ENCODE results near the gene AGBL1.

The AGBL1 gene

GRCh38 chr15:86647810-86648440 is 568.3 kb downstream of the AGBL1 start:
- no peaks in the 10 kb centered on the region for H3K27me3 ChIP-seq (ENCODE audit: control insufficient read depth, insufficient read depth, low read length)
- no peaks in the 10 kb centered on the region for H3K36me3 ChIP-seq (ENCODE audit: control insufficient read depth, insufficient read depth, low read length)
- no peak overlapping the region for H3K9ac ChIP-seq (ENCODE audit: low read depth, low read length)
- no peaks in the 10 kb centered on the region for H3K9me3 ChIP-seq (ENCODE audit: control insufficient read depth, insufficient read depth, low read length)
- no peaks in the 10 kb centered on the region for H3K4me1 ChIP-seq (ENCODE audit: control insufficient read depth, insufficient read depth, low read length)
- H3K4me3 ChIP-seq (ENCODE audit: low read depth, low read length): no peak overlapping the region

GRCh38 chr15:86649277-86649676 is 569.6 kb downstream of the AGBL1 start:
- Histone ChIP-seq H3K36me3 (ENCODE audit: control insufficient read depth, insufficient read depth, low read length) (no peaks in the 10 kb centered on the region), H3K4me1 (ENCODE audit: control insufficient read depth, insufficient read depth, low read length) (no peaks in the 10 kb centered on the region), H3K9ac (ENCODE audit: low read depth, low read length) (no peak overlapping the region), H3K27me3 (ENCODE audit: control insufficient read depth, insufficient read depth, low read length) (no peaks in the 10 kb centered on the region), H3K4me3 (ENCODE audit: low read depth, low read length) (no peak overlapping the region), H3K9me3 (ENCODE audit: control insufficient read depth, insufficient read depth, low read length) (no peaks in the 10 kb centered on the region)

GRCh38 chr15:86650094-86650493 is 570.4 kb downstream of the AGBL1 start:
- Histone ChIP-seq H3K27me3 (ENCODE audit: control insufficient read depth, insufficient read depth, low read length) (no peaks in the 10 kb centered on the region), H3K4me1 (ENCODE audit: control insufficient read depth, insufficient read depth, low read length) (no peaks in the 10 kb centered on the region), H3K9ac (ENCODE audit: low read depth, low read length) (no peak overlapping the region), H3K9me3 (ENCODE audit: control insufficient read depth, insufficient read depth, low read length) (no peaks in the 10 kb centered on the region), H3K36me3 (ENCODE audit: control insufficient read depth, insufficient read depth, low read length) (no peaks in the 10 kb centered on the region), H3K4me3 (ENCODE audit: low read depth, low read length) (no peak overlapping the region)

GRCh38 chr15:86653344-86654197 is 573.9 kb downstream of the AGBL1 start:
- Histone ChIP-seq H3K9me3 (ENCODE audit: control insufficient read depth, insufficient read depth, low read length) (no peaks in the 10 kb centered on the region), H3K4me3 (ENCODE audit: low read depth, low read length) (no peak overlapping the region), H3K9ac (ENCODE audit: low read depth, low read length) (no peak overlapping the region), H3K27me3 (ENCODE audit: control insufficient read depth, insufficient read depth, low read length) (no peaks in the 10 kb centered on the region), H3K4me1 (ENCODE audit: control insufficient read depth, insufficient read depth, low read length) (no peaks in the 10 kb centered on the region), H3K36me3 (ENCODE audit: control insufficient read depth, insufficient read depth, low read length) (no peaks in the 10 kb centered on the region)

GRCh38 chr15:86654501-86654900 is 574.8 kb downstream of the AGBL1 start:
- Histone ChIP-seq H3K4me1 (ENCODE audit: control insufficient read depth, insufficient read depth, low read length) (no peaks in the 10 kb centered on the region), H3K9ac (ENCODE audit: low read depth, low read length) (no peak overlapping the region), H3K27me3 (ENCODE audit: control insufficient read depth, insufficient read depth, low read length) (no peaks in the 10 kb centered on the region), H3K36me3 (ENCODE audit: control insufficient read depth, insufficient read depth, low read length) (no peaks in the 10 kb centered on the region), H3K4me3 (ENCODE audit: low read depth, low read length) (no peak overlapping the region), H3K9me3 (ENCODE audit: control insufficient read depth, insufficient read depth, low read length) (no peaks in the 10 kb centered on the region)

GRCh38 chr15:86657305-86657704 is 577.6 kb downstream of the AGBL1 start:
- Histone ChIP-seq H3K9ac (ENCODE audit: low read depth, low read length) (no peak overlapping the region), H3K9me3 (ENCODE audit: control insufficient read depth, insufficient read depth, low read length) (no peaks in the 10 kb centered on the region), H3K36me3 (ENCODE audit: control insufficient read depth, insufficient read depth, low read length) (no peaks in the 10 kb centered on the region), H3K4me3 (ENCODE audit: low read depth, low read length) (no peak overlapping the region), H3K27me3 (ENCODE audit: control insufficient read depth, insufficient read depth, low read length) (no peaks in the 10 kb centered on the region), H3K4me1 (ENCODE audit: control insufficient read depth, insufficient read depth, low read length) (peaks cover 5% of the 10 kb centered on the region)

GRCh38 chr15:86659724-86660411 is 580.2 kb downstream of the AGBL1 start:
- no peaks in the 10 kb centered on the region for H3K27me3 ChIP-seq (ENCODE audit: control insufficient read depth, insufficient read depth, low read length)
- no peak overlapping the region for H3K9ac ChIP-seq (ENCODE audit: low read depth, low read length)
- H3K4me3 ChIP-seq (ENCODE audit: low read depth, low read length): no peak overlapping the region
- H3K36me3 ChIP-seq (ENCODE audit: control insufficient read depth, insufficient read depth, low read length): no peaks in the 10 kb centered on the region
- peaks cover 5% of the 10 kb centered on the region for H3K4me1 ChIP-seq (ENCODE audit: control insufficient read depth, insufficient read depth, low read length)
- no peaks in the 10 kb centered on the region for H3K9me3 ChIP-seq (ENCODE audit: control insufficient read depth, insufficient read depth, low read length)

GRCh38 chr15:86661580-86661979 is 581.9 kb downstream of the AGBL1 start:
- no peak overlapping the region for H3K9ac ChIP-seq (ENCODE audit: low read depth, low read length)
- H3K9me3 ChIP-seq (ENCODE audit: control insufficient read depth, insufficient read depth, low read length): no peaks in the 10 kb centered on the region
- H3K4me3 ChIP-seq (ENCODE audit: low read depth, low read length): no peak overlapping the region
- no peaks in the 10 kb centered on the region for H3K36me3 ChIP-seq (ENCODE audit: control insufficient read depth, insufficient read depth, low read length)
- peaks cover 5% of the 10 kb centered on the region for H3K4me1 ChIP-seq (ENCODE audit: control insufficient read depth, insufficient read depth, low read length)
- no peaks in the 10 kb centered on the region for H3K27me3 ChIP-seq (ENCODE audit: control insufficient read depth, insufficient read depth, low read length)

- Histone ChIP-seq H3K9me3 (ENCODE audit: control insufficient read depth, insufficient read depth, low read length) (no peaks in the 10 kb centered on the region), H3K4me1 (ENCODE audit: control insufficient read depth, insufficient read depth, low read length) (peaks cover 5% of the 10 kb centered on the region), H3K27me3 (ENCODE audit: control insufficient read depth, insufficient read depth, low read length) (no peaks in the 10 kb centered on the region), H3K9ac (ENCODE audit: low read depth, low read length) (no peak overlapping the region), H3K36me3 (ENCODE audit: control insufficient read depth, insufficient read depth, low read length) (no peaks in the 10 kb centered on the region), H3K4me3 (ENCODE audit: low read depth, low read length) (no peak overlapping the region)
These were observed 583.6 kb downstream of the AGBL1 start for GRCh38 chr15:86663304-86663703.

GRCh38 chr15:86663979-86664378 is 584.3 kb downstream of the AGBL1 start:
- Histone ChIP-seq H3K9ac (ENCODE audit: low read depth, low read length) (no peak overlapping the region), H3K36me3 (ENCODE audit: control insufficient read depth, insufficient read depth, low read length) (no peaks in the 10 kb centered on the region), H3K4me1 (ENCODE audit: control insufficient read depth, insufficient read depth, low read length) (peaks cover 5% of the 10 kb centered on the region), H3K27me3 (ENCODE audit: control insufficient read depth, insufficient read depth, low read length) (no peaks in the 10 kb centered on the region), H3K9me3 (ENCODE audit: control insufficient read depth, insufficient read depth, low read length) (no peaks in the 10 kb centered on the region), H3K4me3 (ENCODE audit: low read depth, low read length) (no peak overlapping the region)

- Histone ChIP-seq H3K27me3 (ENCODE audit: control insufficient read depth, insufficient read depth, low read length) (no peaks in the 10 kb centered on the region), H3K9me3 (ENCODE audit: control insufficient read depth, insufficient read depth, low read length) (no peaks in the 10 kb centered on the region), H3K4me3 (ENCODE audit: low read depth, low read length) (no peak overlapping the region), H3K9ac (ENCODE audit: low read depth, low read length) (no peak overlapping the region), H3K36me3 (ENCODE audit: control insufficient read depth, insufficient read depth, low read length) (no peaks in the 10 kb centered on the region), H3K4me1 (ENCODE audit: control insufficient read depth, insufficient read depth, low read length) (peaks cover 5% of the 10 kb centered on the region)
These were observed 584.9 kb downstream of the AGBL1 start for GRCh38 chr15:86664581-86664980.

GRCh38 chr15:86676002-86676401 is 596.3 kb downstream of the AGBL1 start:
- no peaks in the 10 kb centered on the region for H3K36me3 ChIP-seq (ENCODE audit: control insufficient read depth, insufficient read depth, low read length)
- H3K4me3 ChIP-seq (ENCODE audit: low read depth, low read length): no peak overlapping the region
- no peaks in the 10 kb centered on the region for H3K27me3 ChIP-seq (ENCODE audit: control insufficient read depth, insufficient read depth, low read length)
- H3K9ac ChIP-seq (ENCODE audit: low read depth, low read length): no peak overlapping the region
- no peaks in the 10 kb centered on the region for H3K9me3 ChIP-seq (ENCODE audit: control insufficient read depth, insufficient read depth, low read length)
- no peaks in the 10 kb centered on the region for H3K4me1 ChIP-seq (ENCODE audit: control insufficient read depth, insufficient read depth, low read length)
